K562 (cell line): Measurements from ENCODE around the gene TPK1. TPM values are rescaled to one million over a fixed set of nuclear protein-coding genes. Genes with fewer than 3 reads are reported as not detected.

Experiments
- ATAC-seq: fragments of 200-7000 bp; cut with Tn5 transposase; 3 replicates; pipeline ENCODE4 v1.9.1; 2020; ENCODE audit warnings: moderate library complexity
- BruUV-seq: library from RNA; stranded (reverse); fragments of 400-500 nt; replicated peaks from 2 replicates; lab custom pipeline; 2021; lab: Mats Ljungman, UMichigan
- CTCF ChIA-PET: fragments of 300-600 bp; formaldehyde crosslinking; extraction: SDS; loops from one replicate; lab custom pipeline; 2021; ENCODE audit warnings: low intra/inter-chr PET ratio; lab: Yijun Ruan, JAX
- POLR2A ChIA-PET: fragments of 300-600, 350-650 bp; sonication (Branson Sonifier 250); formaldehyde crosslinking; extraction: SDS; loops from one replicate; lab custom pipeline; 2021; ENCODE audit warnings: antibody characterized with exemption, inconsistent platforms; lab: Yijun Ruan, JAX
- DNase-seq, 4 experiments: peaks; one replicate each; pipeline versions ENCODE4 v3.0.0 to v3.0.0-alpha.2; 2011 to 2018; ENCODE audit warnings: low spot score in 3 of 4, mixed read lengths in 3 of 4; ENCODE audit errors: extremely low read depth in 1 of 4
- FAIRE-seq: peaks from 2 replicates; lab custom pipeline; 2011; peaks lifted over from hg19 to GRCh38; lab: Jason Lieb, UNC
- H2AFZ ChIP-seq: 2 replicates; pipeline ENCODE4 v1.6.0; 2011; ENCODE audit warnings: low read depth, low read length, control low read depth, inconsistent platforms
- H3K27ac ChIP-seq: fragments of 200-600 bp; 3 replicates; pipeline ENCODE4 v1.8.0; 2011; ENCODE audit warnings: low read depth, mild to moderate bottlenecking, control low read depth, inconsistent platforms, low read length, moderate library complexity, mixed read lengths; ENCODE audit errors: extremely low read depth
- H3K27me3 ChIP-seq, 2 experiments: fragments of 300-600 bp in 1 of 2; 2 replicates in 1 of 2; 3 replicates in 1 of 2; pipeline versions ENCODE4 v1.6.0 to v1.8.0; 2011; ENCODE audit warnings: inconsistent platforms in 2 of 2, low read length in 2 of 2, mild to moderate bottlenecking in 1 of 2, mixed read lengths in 1 of 2, moderate library complexity in 1 of 2; ENCODE audit not compliant: control insufficient read depth in 2 of 2, insufficient read depth in 2 of 2
- H3K36me3 ChIP-seq: fragments of 300-600 bp; 3 replicates; pipeline ENCODE4 v1.8.0; 2011; ENCODE audit warnings: mild to moderate bottlenecking, low read length, inconsistent platforms; ENCODE audit not compliant: control insufficient read depth, insufficient read depth
- H3K4me1 ChIP-seq, 2 experiments: fragments of 200-600 bp in 1 of 2; replicated peaks in 1 of 2; 2 replicates in 1 of 2; 3 replicates in 1 of 2; pipeline versions ENCODE4 v1.5.1 to v1.8.0; 2011; ENCODE audit warnings: inconsistent platforms in 2 of 2, low read length in 2 of 2, mild to moderate bottlenecking in 1 of 2, mixed read lengths in 1 of 2, moderate library complexity in 1 of 2; ENCODE audit not compliant: control insufficient read depth in 2 of 2, insufficient read depth in 2 of 2
- H3K4me2 ChIP-seq: 2 replicates; pipeline ENCODE4 v1.6.1; 2011; ENCODE audit warnings: low read length, control low read depth, inconsistent platforms, mixed read lengths; ENCODE audit not compliant: insufficient read depth
- H3K4me3 ChIP-seq: fragments of 200-600 bp; sonication (generic), shearing (Covaris generic); 2 replicates; pipeline ENCODE4 v1.5.1; 2016; ENCODE audit warnings: control low read depth, inconsistent platforms
- H3K79me2 ChIP-seq: fragments of 200-600 bp; 3 replicates; pipeline ENCODE4 v1.8.0; 2011; ENCODE audit warnings: low read length, inconsistent platforms; ENCODE audit not compliant: control insufficient read depth, insufficient read depth
- H3K9ac ChIP-seq, 2 experiments: 2 replicates each; pipeline versions ENCODE4 v1.6.0 to v1.6.1; 2011; ENCODE audit warnings: low read depth in 2 of 2, low read length in 2 of 2, control low read depth in 1 of 2, inconsistent platforms in 1 of 2, mild to moderate bottlenecking in 1 of 2, mixed read lengths in 1 of 2; ENCODE audit not compliant: insufficient read depth in 1 of 2
- H3K9me1 ChIP-seq: one replicate; pipeline ENCODE4 v1.6.0; 2011; ENCODE audit warnings: inconsistent platforms, mild to moderate bottlenecking, low read length, moderate library complexity; ENCODE audit not compliant: control insufficient read depth, insufficient read depth
- H3K9me3 ChIP-seq: replicated peaks from 2 replicates; pipeline ENCODE4 v1.5.1; 2011; ENCODE audit warnings: low read depth, low read length, inconsistent platforms; ENCODE audit not compliant: control insufficient read depth, insufficient read depth
- H4K20me1 ChIP-seq: replicated peaks from 2 replicates; pipeline ENCODE4 v1.6.1; 2011; ENCODE audit warnings: low read length, inconsistent platforms, mixed read lengths; ENCODE audit not compliant: control insufficient read depth, insufficient read depth
- ADNP ChIP-seq: fragments of 200-800 bp; sonication (Bioruptor generic); IDR thresholded peaks from 2 replicates; pipeline ENCODE4 v1.6.1; 2016; ENCODE audit warnings: missing genetic modification characterization, missing compliant biosample characterization
- CREB3 ChIP-seq: fragments of 450-650 bp; conservative IDR thresholded peaks from 2 replicates; pipeline ENCODE4 v1.6.1; 2016; ENCODE audit warnings: missing genetic modification characterization, low read depth, mild to moderate bottlenecking, missing compliant biosample characterization, moderate library complexity
- CSDE1 ChIP-seq, 2 experiments: fragments of 450-650 bp; IDR thresholded peaks; 2 replicates each; pipeline ENCODE4 v1.6.1; 2016; ENCODE audit warnings: mild to moderate bottlenecking in 1 of 2
- FOXO4 ChIP-seq: fragments of 450-650 bp; formaldehyde crosslinking; IDR thresholded peaks from 2 replicates; pipeline ENCODE4 v1.4.0; 2020; ENCODE audit warnings: mild to moderate bottlenecking, moderate library complexity
- FOXP1 ChIP-seq: sonication (generic); formaldehyde crosslinking; IDR thresholded peaks from 2 replicates; pipeline ENCODE4 v1.8.0; 2022; ENCODE audit warnings: mild to moderate bottlenecking, missing genetic modification reagents
- GTF2E2 ChIP-seq: fragments of 200-800 bp; sonication (Bioruptor generic); IDR thresholded peaks from 2 replicates; pipeline ENCODE4 v1.6.1; 2016; ENCODE audit warnings: missing genetic modification characterization, missing compliant biosample characterization
- HNRNPH1 ChIP-seq: fragments of 200-400 bp; formaldehyde crosslinking; optimal IDR thresholded peaks from 2 replicates; pipeline ENCODE3; 2017; ENCODE audit warnings: low read depth, mild to moderate bottlenecking, low read length, moderate library complexity
- IRF1 ChIP-seq: sonication (generic); formaldehyde crosslinking; IDR thresholded peaks from 2 replicates; pipeline ENCODE4 v1.8.0; 2022; ENCODE audit warnings: missing genetic modification reagents, mild to moderate bottlenecking, borderline replicate concordance
- MXD1 ChIP-seq: fragments of 250-450 bp; sonication (Bioruptor Pico); IDR thresholded peaks from 2 replicates; pipeline ENCODE4 v1.8.0; 2021; ENCODE audit warnings: borderline replicate concordance, mild to moderate bottlenecking, moderate library complexity; ENCODE audit not compliant: poor library complexity, severe bottlenecking
- NCOA4 ChIP-seq: fragments of 450-650 bp; IDR thresholded peaks from 2 replicates; pipeline ENCODE4 v1.6.1; 2018; ENCODE audit warnings: mild to moderate bottlenecking; ENCODE audit not compliant: partially characterized antibody
- RCOR1 ChIP-seq, 2 experiments: IDR thresholded peaks; 2 replicates each; pipeline ENCODE4 v1.6.1; 2012; ENCODE audit warnings: low read depth in 2 of 2, low read length in 2 of 2, borderline replicate concordance in 1 of 2, improper control_type of control experiment in 1 of 2
- SETDB1 ChIP-seq: IDR thresholded peaks from one replicate; pipeline ENCODE4 v1.6.1; 2012; ENCODE audit warnings: low read length, control low read depth, inconsistent platforms
- TAF15 ChIP-seq: fragments of 200-400 bp; formaldehyde crosslinking; IDR thresholded peaks from 2 replicates; pipeline ENCODE4 v1.6.1; 2017; ENCODE audit warnings: mild to moderate bottlenecking, low read depth, low read length, moderate library complexity
- TBP ChIP-seq: optimal IDR thresholded peaks from 2 replicates; pipeline ENCODE3; 2011; ENCODE audit warnings: low read depth, low read length, improper control_type of control experiment
- ZBTB7A ChIP-seq: IDR thresholded peaks from 2 replicates; pipeline ENCODE4 v1.6.1; 2011; ENCODE audit warnings: low read depth, mild to moderate bottlenecking, low read length, moderate library complexity, borderline replicate concordance; ENCODE audit not compliant: control insufficient read depth
- ZNF133 ChIP-seq: fragments of 250-450 bp; sonication (Bioruptor Pico); IDR thresholded peaks from 2 replicates; pipeline ENCODE4 v1.4.0; 2020; ENCODE audit warnings: mild to moderate bottlenecking
- ZNF212 ChIP-seq: fragments of 450-650 bp; formaldehyde crosslinking; IDR thresholded peaks from 2 replicates; pipeline ENCODE4 v1.4.0; 2020; ENCODE audit warnings: mild to moderate bottlenecking
- ZNF239 ChIP-seq: fragments of 250-450 bp; sonication (Bioruptor Pico); IDR thresholded peaks from 2 replicates; pipeline ENCODE4 v1.4.0; 2020; ENCODE audit warnings: mild to moderate bottlenecking
- ZNF316 ChIP-seq: fragments of 450-650 bp; IDR thresholded peaks from 2 replicates; pipeline ENCODE4 v1.6.1; 2016
- ZNF77 ChIP-seq: fragments of 250-450 bp; sonication (Bioruptor Pico); IDR thresholded peaks from 2 replicates; pipeline ENCODE4 v1.5.0; 2020
- WGBS: fragments of 100-300 bp; shearing (Covaris generic); methylation state at CpG from one replicate; pipeline ENCODE4 v1.1.6; 2016; ENCODE audit warnings: low coverage, mixed read lengths; ENCODE audit not compliant: insufficient coverage; ENCODE audit errors: missing lambda C conversion rate; 5-methylcytosine and 5-hydroxymethylcytosine counted together
- in situ Hi-C: fragments of 300-500 bp; cut with MboI; formaldehyde crosslinking; loops from 4 replicates; pipeline ENCODE4 v1.15.0; 2018; ENCODE audit warnings: inconsistent platforms, mixed read lengths
- intact Hi-C: fragments of 100-400 bp; cut with micrococcal nuclease; formaldehyde crosslinking; loops from 2 replicates; pipeline ENCODE4 v1.14.2; 2022
- polyA plus RNA-seq, 8 experiments: library from polyadenylated mRNA; depleted of rRNA in 4 of 8; stranded (reverse) in 5 of 8; unstranded in 3 of 8; fragments of >200 nt; fragmentation: Nextera tagmentation in 2 of 8; fragmentation: Illumina TruSeq in 1 of 8; extraction: Ambion mirVana in 2 of 8; extraction: Trizol in 1 of 8; gene quantifications; 2 replicates each; pipeline versions ENCODE4 v1.2.1 to v1.2.3, GENCODE V29; 2011 to 2014; ENCODE audit warnings: inconsistent platforms in 1 of 8, missing spikeins in 1 of 8
- total RNA-seq, 7 experiments: library from RNA; depleted of rRNA in 6 of 7; stranded (reverse); fragments of >200 nt in 6 of 7; fragmentation: Illumina TruSeq in 2 of 7; extraction: Trizol in 2 of 7; gene quantifications; 2 replicates each; pipeline versions ENCODE4 v1.2.1 to v1.2.3, GENCODE V29; 2011 to 2021; ENCODE audit warnings: low replicate concordance in 1 of 7

Gene TPK1
- total and polyA plus RNA-seq, 9 of the 15 experiments (the other 6 are each of a cell fraction or from before 2014, with no cell fraction given), result 5.1 to 16.2 (median 9.2) TPM

GRCh38 chr7:144720149-144720548 is 115.7 kb downstream of the TPK1 start:
- ChIA-PET POLR2A (no interaction called here), CTCF (no interaction called here)
- no TSS peak for BruUV-seq
- Histone ChIP-seq H3K4me1 (no peaks in the 10 kb centered on the region), H3K79me2 (no peaks in the 10 kb centered on the region), H3K36me3 (no peaks in the 10 kb centered on the region), H3K27me3 (no peaks in the 10 kb centered on the region), H3K4me2 (no peak overlapping the region), H4K20me1 (no peaks in the 10 kb centered on the region), H2AFZ (no peak overlapping the region), H3K9ac (no peak overlapping the region), H3K27ac (no peak overlapping the region), H3K4me3 (no peak overlapping the region), H3K9me1 (no peaks in the 10 kb centered on the region), H3K9me3 (no peaks in the 10 kb centered on the region)
- intact Hi-C loops (no loop called here), in situ Hi-C loops (no loop called here)
- FAIRE-seq (no peak), DNase-seq (no peak), ATAC-seq (no peak)
- TF ChIP-seq TBP, result no peak
- no peak for TF ChIP-seq RCOR1 (IDR thresholded peaks at IDR 0.05; ENCODE audit: borderline replicate concordance in 1 of 2, low read depth in 2 of 2, low read length in 2 of 2)
- TF ChIP-seq IRF1, result no peak
- no peak for TF ChIP-seq GTF2E2
- no peak for TF ChIP-seq FOXP1
- TF ChIP-seq MXD1 (CRISPR knock-in tag), result no peak
- TF ChIP-seq FOXO4 (CRISPR knock-in tag), result no peak
- TF ChIP-seq ZNF77 (CRISPR knock-in tag), result no peak
- no peak for TF ChIP-seq SETDB1
- TF ChIP-seq CSDE1 (IDR thresholded peaks at IDR 0.05), result no peak
- TF ChIP-seq CREB3, result no peak
- no peak for TF ChIP-seq ZNF239 (CRISPR knock-in tag)
- no peak for TF ChIP-seq NCOA4
- no peak for TF ChIP-seq ZNF316
- no peak for TF ChIP-seq ZNF133 (CRISPR knock-in tag)
- TF ChIP-seq ADNP (tag), result no peak
- TF ChIP-seq TAF15, result no peak
- no peak for TF ChIP-seq ZBTB7A
- TF ChIP-seq HNRNPH1, result no peak
- TF ChIP-seq ZNF212 (CRISPR knock-in tag), result no peak
- 0% methylated on average over 6 of the region's 6 CpGs for WGBS
